Kidney tubule cell (primary cell): ENCODE results near the gene LRRC19.

Experiments
- DNase-seq: peaks from one replicate; pipeline ENCODE4 v3.0.0-alpha.2; 2018; ENCODE audit warnings: low spot score

The LRRC19 gene

GRCh38 chr9:27005491-27005890 lies at the start of gene LRRC19:
Gene LRRC19 (minus strand): TSS chr9:27005672. CDS start chr9:26999694, 5,978 bp downstream.
- DNase-seq: no peak

- DNase-seq: no peak
Observed at GRCh38 chr9:27054841-27055240, 49.4 kb upstream of the LRRC19 start.

- DNase-seq: no peak
Observed at GRCh38 chr9:27054125-27054524, 48.7 kb upstream of the LRRC19 start.

GRCh38 chr9:27053369-27054022 lies 48.0 kb upstream of the LRRC19 start:
- no peak for DNase-seq

- DNase-seq: no peak
Observed at GRCh38 chr9:27047136-27047535, 41.7 kb upstream of the LRRC19 start.

- DNase-seq: no peak
Observed at GRCh38 chr9:27043176-27043575, 37.7 kb upstream of the LRRC19 start.

- DNase-seq: no peak
Observed at GRCh38 chr9:27042476-27042875, 37.0 kb upstream of the LRRC19 start.

- no peak for DNase-seq
Observed at GRCh38 chr9:27041746-27042145, 36.3 kb upstream of the LRRC19 start.

GRCh38 chr9:27037499-27037898 lies 32.0 kb upstream of the LRRC19 start:
- DNase-seq: no peak

- peak; percentile 53 for DNase-seq
Observed at GRCh38 chr9:27033815-27034403, 28.4 kb upstream of the LRRC19 start.

GRCh38 chr9:27029186-27029585 lies 23.7 kb upstream of the LRRC19 start:
- no peak for DNase-seq

- DNase-seq: no peak
Observed at GRCh38 chr9:27022920-27023319, 17.4 kb upstream of the LRRC19 start.

GRCh38 chr9:27019589-27019988 lies 14.1 kb upstream of the LRRC19 start:
- DNase-seq: no peak

GRCh38 chr9:27003426-27004077 lies 1.9 kb downstream of the LRRC19 start:
- DNase-seq: peak; percentile 80

GRCh38 chr9:26995810-26996209 lies 9.7 kb downstream of the LRRC19 start:
- DNase-seq: no peak

- DNase-seq: no peak
Observed at GRCh38 chr9:26983340-26983739, 22.1 kb downstream of the LRRC19 start.

- DNase-seq: peak; percentile 51
Observed at GRCh38 chr9:26975728-26976707, 29.5 kb downstream of the LRRC19 start.

- DNase-seq: no peak
Observed at GRCh38 chr9:26974927-26975326, 30.5 kb downstream of the LRRC19 start.

GRCh38 chr9:26973989-26974388 lies 31.5 kb downstream of the LRRC19 start:
- DNase-seq: no peak

- no peak for DNase-seq
Observed at GRCh38 chr9:26971721-26972120, 33.8 kb downstream of the LRRC19 start.

- no peak for DNase-seq
Observed at GRCh38 chr9:26956860-26957233, 48.6 kb downstream of the LRRC19 start.
